ENCODE data around the gene TCERG1L. TPM values are rescaled to one million over a fixed set of nuclear protein-coding genes. Genes with fewer than 3 reads are reported as not detected.

Gene TCERG1L
- total and polyA plus RNA-seq, 4 donors: 1.9 to 23.5 (median 14.9) TPM

- 57% methylated on average over 8 of the region's 18 CpGs for WGBS (ENCODE audit: insufficient coverage)
- Histone ChIP-seq H3K27ac (ENCODE audit: low read depth, low read length) (no peak overlapping the region), H3K27me3 (ENCODE audit: control insufficient read depth, insufficient read depth, low read length) (no peaks in the 10 kb centered on the region), H3K4me3 (ENCODE audit: low read depth, low read length) (no peak overlapping the region), H3K36me3 (ENCODE audit: control insufficient read depth, insufficient read depth, low read length) (peaks cover 4% of the 10 kb centered on the region), H3K9me3 (ENCODE audit: control insufficient read depth, insufficient read depth, low read length) (no peaks in the 10 kb centered on the region), H3K4me1 (ENCODE audit: control insufficient read depth, insufficient read depth, low read length) (peaks cover 18% of the 10 kb centered on the region)
- peak in 2 of 6 donors; percentile 38 to 63 for DNase-seq (ENCODE audit: low read depth in 4 of 6, low spot score in 6 of 6)
Observed at GRCh38 chr10:131226446-131227162, 84.9 kb downstream of the TCERG1L start.

- peaks cover 14% of the 10 kb centered on the region for H3K4me1 ChIP-seq (ENCODE audit: control insufficient read depth, insufficient read depth, low read length)
- no peak overlapping the region for H3K4me3 ChIP-seq (ENCODE audit: low read depth, low read length)
- no peak for DNase-seq (ENCODE audit: low read depth in 4 of 6, low spot score in 6 of 6)
- peaks cover 4% of the 10 kb centered on the region for H3K36me3 ChIP-seq (ENCODE audit: control insufficient read depth, insufficient read depth, low read length)
- no peak overlapping the region for H3K27ac ChIP-seq (ENCODE audit: low read depth, low read length)
- WGBS (ENCODE audit: insufficient coverage): 78% methylated on average over 6 of the region's 8 CpGs
- no peaks in the 10 kb centered on the region for H3K9me3 ChIP-seq (ENCODE audit: control insufficient read depth, insufficient read depth, low read length)
- H3K27me3 ChIP-seq (ENCODE audit: control insufficient read depth, insufficient read depth, low read length): no peaks in the 10 kb centered on the region
Observed at GRCh38 chr10:131224106-131224505, 87.4 kb downstream of the TCERG1L start.

GRCh38 chr10:131223422-131223821 lies 88.1 kb downstream of the TCERG1L start:
- peaks cover 14% of the 10 kb centered on the region for H3K4me1 ChIP-seq (ENCODE audit: control insufficient read depth, insufficient read depth, low read length)
- whole genome bisulfite sequencing (ENCODE audit: insufficient coverage): 87% methylated on average over 4 of the region's 4 CpGs
- H3K27me3 ChIP-seq (ENCODE audit: control insufficient read depth, insufficient read depth, low read length): no peaks in the 10 kb centered on the region
- no peak overlapping the region for H3K27ac ChIP-seq (ENCODE audit: low read depth, low read length)
- no peak overlapping the region for H3K4me3 ChIP-seq (ENCODE audit: low read depth, low read length)
- no peak for DNase-seq (ENCODE audit: low read depth in 4 of 6, low spot score in 6 of 6)
- no peaks in the 10 kb centered on the region for H3K9me3 ChIP-seq (ENCODE audit: control insufficient read depth, insufficient read depth, low read length)
- H3K36me3 ChIP-seq (ENCODE audit: control insufficient read depth, insufficient read depth, low read length): peaks cover 4% of the 10 kb centered on the region

GRCh38 chr10:131222986-131223385 lies 88.5 kb downstream of the TCERG1L start:
- no peaks in the 10 kb centered on the region for H3K9me3 ChIP-seq (ENCODE audit: control insufficient read depth, insufficient read depth, low read length)
- H3K36me3 ChIP-seq (ENCODE audit: control insufficient read depth, insufficient read depth, low read length): peaks cover 4% of the 10 kb centered on the region
- no peak for DNase-seq (ENCODE audit: low read depth in 4 of 6, low spot score in 6 of 6)
- H3K4me3 ChIP-seq (ENCODE audit: low read depth, low read length): no peak overlapping the region
- no peak overlapping the region for H3K27ac ChIP-seq (ENCODE audit: low read depth, low read length)
- peaks cover 14% of the 10 kb centered on the region for H3K4me1 ChIP-seq (ENCODE audit: control insufficient read depth, insufficient read depth, low read length)
- no peaks in the 10 kb centered on the region for H3K27me3 ChIP-seq (ENCODE audit: control insufficient read depth, insufficient read depth, low read length)
- WGBS (ENCODE audit: insufficient coverage): 96% methylated on average over 16 of the region's 16 CpGs

DNA sequence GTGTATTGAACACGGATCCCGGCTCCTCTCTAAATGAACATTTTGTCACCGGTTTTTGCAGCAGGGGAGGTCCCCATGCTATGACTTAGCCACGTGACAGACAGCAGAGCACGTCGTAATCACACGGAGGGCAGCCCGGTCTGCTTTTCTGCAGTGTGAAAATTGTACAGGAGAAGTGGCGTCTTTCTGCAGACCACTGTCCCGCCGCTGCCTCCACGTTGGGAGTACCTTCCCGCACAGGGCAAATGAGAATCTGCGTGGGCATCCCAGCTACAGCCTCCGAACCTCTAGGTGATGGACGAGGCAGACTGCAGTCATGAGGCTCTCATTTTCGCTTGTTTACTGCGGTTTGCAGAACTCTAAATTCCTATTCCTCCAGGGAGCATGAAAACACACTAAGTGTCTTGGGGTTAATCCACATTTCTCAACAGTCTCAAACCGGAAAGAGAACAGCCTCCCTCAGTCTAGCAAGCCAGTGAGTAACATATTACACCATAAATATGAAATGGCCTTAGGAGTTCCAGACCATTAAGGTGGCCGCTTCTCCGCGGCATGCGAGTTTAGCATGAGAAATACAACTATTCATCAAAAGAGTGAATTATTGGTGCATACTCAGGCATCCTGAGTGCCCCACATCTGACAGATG lies 89.8 kb downstream of the TCERG1L start:
- no peaks in the 10 kb centered on the region for H3K9me3 ChIP-seq (ENCODE audit: control insufficient read depth, insufficient read depth, low read length)
- H3K36me3 ChIP-seq (ENCODE audit: control insufficient read depth, insufficient read depth, low read length): peaks cover 4% of the 10 kb centered on the region
- no peaks in the 10 kb centered on the region for H3K27me3 ChIP-seq (ENCODE audit: control insufficient read depth, insufficient read depth, low read length)
- H3K4me3 ChIP-seq (ENCODE audit: low read depth, low read length): no peak overlapping the region
- H3K27ac ChIP-seq (ENCODE audit: low read depth, low read length): no peak overlapping the region
- DNase-seq (ENCODE audit: low read depth in 4 of 6, low spot score in 6 of 6): no peak
- 85% methylated on average over 17 of the region's 23 CpGs for WGBS (ENCODE audit: insufficient coverage)
- peaks cover 11% of the 10 kb centered on the region for H3K4me1 ChIP-seq (ENCODE audit: control insufficient read depth, insufficient read depth, low read length)

- H3K27ac ChIP-seq (ENCODE audit: low read depth, low read length): no peak overlapping the region
- DNase-seq (ENCODE audit: low read depth in 4 of 6, low spot score in 6 of 6): no peak
- H3K9me3 ChIP-seq (ENCODE audit: control insufficient read depth, insufficient read depth, low read length): no peaks in the 10 kb centered on the region
- 50% methylated on average over 9 of the region's 11 CpGs for WGBS (ENCODE audit: insufficient coverage)
- H3K4me3 ChIP-seq (ENCODE audit: low read depth, low read length): no peak overlapping the region
- no peaks in the 10 kb centered on the region for H3K27me3 ChIP-seq (ENCODE audit: control insufficient read depth, insufficient read depth, low read length)
- H3K4me1 ChIP-seq (ENCODE audit: control insufficient read depth, insufficient read depth, low read length): peaks cover 11% of the 10 kb centered on the region
- peaks cover 4% of the 10 kb centered on the region for H3K36me3 ChIP-seq (ENCODE audit: control insufficient read depth, insufficient read depth, low read length)
Observed at GRCh38 chr10:131220601-131221171, 90.8 kb downstream of the TCERG1L start.

DNA sequence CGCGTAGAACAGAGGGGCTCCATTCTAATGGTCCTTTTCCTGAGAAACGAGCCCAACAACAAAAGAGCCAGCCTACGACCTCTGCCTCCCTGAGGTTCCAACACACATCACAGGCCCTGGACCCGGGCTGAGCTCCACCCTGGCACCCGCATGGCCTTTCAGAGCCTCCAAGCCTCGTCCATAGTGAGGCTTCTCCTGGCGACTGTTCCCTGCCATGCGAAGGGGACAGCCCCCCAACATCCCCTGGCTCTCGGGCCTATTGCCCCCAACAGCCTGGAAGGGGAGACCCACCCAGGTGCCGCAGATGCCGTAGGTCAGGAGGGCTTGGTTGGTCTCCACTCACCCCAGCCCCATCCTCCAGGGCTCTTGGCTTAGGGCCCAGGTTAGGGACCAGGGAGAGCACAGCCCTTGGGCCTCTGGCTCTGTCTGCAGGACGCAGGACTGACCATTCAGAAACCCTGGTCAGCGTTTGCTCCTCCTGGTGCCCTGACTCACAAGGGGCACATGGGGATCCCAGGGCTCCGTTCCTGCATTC lies 91.5 kb downstream of the TCERG1L start:
- no peak for DNase-seq (ENCODE audit: low read depth in 4 of 6, low spot score in 6 of 6)
- Histone ChIP-seq H3K27ac (ENCODE audit: low read depth, low read length) (no peak overlapping the region), H3K4me3 (ENCODE audit: low read depth, low read length) (no peak overlapping the region), H3K36me3 (ENCODE audit: control insufficient read depth, insufficient read depth, low read length) (peaks cover 4% of the 10 kb centered on the region), H3K9me3 (ENCODE audit: control insufficient read depth, insufficient read depth, low read length) (no peaks in the 10 kb centered on the region), H3K4me1 (ENCODE audit: control insufficient read depth, insufficient read depth, low read length) (peaks cover 11% of the 10 kb centered on the region), H3K27me3 (ENCODE audit: control insufficient read depth, insufficient read depth, low read length) (no peaks in the 10 kb centered on the region)
- WGBS (ENCODE audit: insufficient coverage): 89% methylated on average over 15 of the region's 15 CpGs

DNA sequence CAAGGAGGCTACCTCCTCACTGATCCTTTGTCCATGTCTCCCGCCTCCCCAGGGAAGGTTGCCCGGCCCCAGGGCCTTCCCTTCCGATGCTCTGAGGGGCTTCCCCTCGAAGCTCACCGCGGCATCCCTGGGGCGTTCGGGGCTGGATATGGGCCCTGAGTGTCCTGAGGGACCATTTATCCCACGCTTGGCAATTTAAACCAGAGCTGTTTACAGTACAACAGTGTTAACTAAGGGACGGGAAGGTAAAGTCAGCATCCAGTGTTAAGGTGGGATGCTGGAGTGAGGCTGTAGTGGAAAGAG lies 92.0 kb downstream of the TCERG1L start:
- DNase-seq (ENCODE audit: low read depth in 4 of 6, low spot score in 6 of 6): no peak
- Histone ChIP-seq H3K27me3 (ENCODE audit: control insufficient read depth, insufficient read depth, low read length) (no peaks in the 10 kb centered on the region), H3K27ac (ENCODE audit: low read depth, low read length) (no peak overlapping the region), H3K36me3 (ENCODE audit: control insufficient read depth, insufficient read depth, low read length) (peaks cover 4% of the 10 kb centered on the region), H3K4me3 (ENCODE audit: low read depth, low read length) (no peak overlapping the region), H3K4me1 (ENCODE audit: control insufficient read depth, insufficient read depth, low read length) (peaks cover 11% of the 10 kb centered on the region), H3K9me3 (ENCODE audit: control insufficient read depth, insufficient read depth, low read length) (no peaks in the 10 kb centered on the region)
- WGBS (ENCODE audit: insufficient coverage): 88% methylated on average over 10 of the region's 10 CpGs

DNA sequence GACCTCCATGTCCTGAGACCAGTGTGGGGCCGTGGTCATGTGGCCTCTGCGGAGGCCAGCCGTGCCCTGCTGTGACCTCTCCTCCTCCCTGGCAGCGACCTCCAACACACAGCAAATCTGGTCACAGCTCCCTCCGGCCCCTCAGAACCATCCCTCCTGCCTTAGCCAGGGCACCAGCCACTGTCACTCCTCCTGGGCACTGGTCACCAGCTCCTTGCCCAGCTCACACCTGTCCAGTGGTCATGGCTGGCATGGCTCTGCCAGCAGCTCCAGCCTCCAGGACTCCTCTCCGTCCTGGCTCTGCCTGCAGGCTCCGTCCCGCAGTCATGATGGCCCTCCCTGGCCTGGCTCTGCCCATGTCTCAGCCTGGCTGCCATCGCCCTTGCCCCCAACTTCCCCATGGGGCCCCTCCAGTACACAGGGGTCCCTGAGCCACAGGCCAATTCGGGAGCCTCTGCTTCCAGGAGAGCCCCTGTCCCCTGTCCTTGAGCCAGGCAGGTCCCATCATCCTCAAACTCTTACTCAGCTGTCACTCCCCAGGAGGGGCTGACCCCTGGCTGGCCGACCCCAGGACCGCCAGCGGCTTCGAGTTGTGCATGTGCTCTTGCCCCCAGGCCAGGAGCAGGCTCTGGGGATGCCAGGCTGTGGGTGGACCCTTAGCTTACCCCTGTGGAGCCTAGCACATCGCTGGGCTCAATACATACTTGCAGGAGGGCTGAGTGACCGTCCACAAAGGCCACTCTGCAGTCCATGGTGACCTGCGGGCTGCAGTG lies 92.5 kb downstream of the TCERG1L start:
- H3K9me3 ChIP-seq (ENCODE audit: control insufficient read depth, insufficient read depth, low read length): no peaks in the 10 kb centered on the region
- no peaks in the 10 kb centered on the region for H3K27me3 ChIP-seq (ENCODE audit: control insufficient read depth, insufficient read depth, low read length)
- no peak overlapping the region for H3K4me3 ChIP-seq (ENCODE audit: low read depth, low read length)
- peaks cover 13% of the 10 kb centered on the region for H3K4me1 ChIP-seq (ENCODE audit: control insufficient read depth, insufficient read depth, low read length)
- H3K36me3 ChIP-seq (ENCODE audit: control insufficient read depth, insufficient read depth, low read length): peaks cover 4% of the 10 kb centered on the region
- H3K27ac ChIP-seq (ENCODE audit: low read depth, low read length): no peak overlapping the region
- 94% methylated on average over 17 of the region's 17 CpGs for whole genome bisulfite sequencing (ENCODE audit: insufficient coverage)
- DNase-seq (ENCODE audit: low read depth in 4 of 6, low spot score in 6 of 6): no peak

Measured in spinal cord (tissue), 10 donors.